NCI-H1048 (cell line): ENCODE data around the gene APOE.
"Not testable (repeated sequence)": the region's sequence is repeated elsewhere in the genome, so short reads cannot be mapped to it uniquely, and the experiment has no call there.

Source experiments
- DNase-seq: peaks from one replicate; lab custom pipeline; 2025; lab: John Stamatoyannopoulos, UW

Gene APOE

GRCh38 chr19:44911896-44912295, 6.3 kb downstream of the APOE start:
- DNase-seq = not testable (repeated sequence)

GRCh38 chr19:44912854-44913253, 7.3 kb downstream of the APOE start:
- DNase-seq = no peak

- DNase-seq = not testable (repeated sequence)
Observed at GRCh38 chr19:44913512-44914432, 8.2 kb downstream of the APOE start.

- DNase-seq = peak; percentile 22
Observed at GRCh38 chr19:44914433-44915206, 9.0 kb downstream of the APOE start, which contains the start of gene APOC1. Gene APOC1 (plus strand): TSS chr19:44914608. CDS start chr19:44914892, 284 bp downstream.

GRCh38 chr19:44924243-44924725, 18.7 kb downstream of the APOE start:
- DNase-seq = no peak

GRCh38 chr19:44925114-44925891, 19.7 kb downstream of the APOE start:
- DNase-seq = no peak

- not testable (repeated sequence) for DNase-seq
Observed at GRCh38 chr19:44926245-44927077, 20.9 kb downstream of the APOE start.

GRCh38 chr19:44927746-44928145, 22.1 kb downstream of the APOE start:
- DNase-seq = no peak

- no peak for DNase-seq
Observed at GRCh38 chr19:44930088-44930487, 24.5 kb downstream of the APOE start.

GRCh38 chr19:44931541-44931940, 25.9 kb downstream of the APOE start:
- no peak for DNase-seq

GRCh38 chr19:44939668-44940067, 34.1 kb downstream of the APOE start:
- no peak for DNase-seq

- no peak for DNase-seq
Observed at GRCh38 chr19:44942067-44942571, 36.5 kb downstream of the APOE start, which contains the start of gene APOC4. Gene APOC4 (plus strand): TSS chr19:44942237. CDS start chr19:44942278, 41 bp downstream.

- DNase-seq = no peak
Observed at GRCh38 chr19:44943801-44944249, 38.2 kb downstream of the APOE start.

GRCh38 chr19:44947041-44947581, 41.5 kb downstream of the APOE start:
- DNase-seq = no peak

GRCh38 chr19:44948237-44948636, 42.6 kb downstream of the APOE start:
- no peak for DNase-seq

- no peak for DNase-seq
Observed at GRCh38 chr19:44948763-44949374, 43.3 kb downstream of the APOE start.

- no peak for DNase-seq
Observed at GRCh38 chr19:44949550-44949949, 44.0 kb downstream of the APOE start.

- peak; percentile 37 for DNase-seq
Observed at GRCh38 chr19:44951179-44952159, 45.9 kb downstream of the APOE start.

GRCh38 chr19:44954278-44954648, 48.7 kb downstream of the APOE start:
- no peak for DNase-seq
